H1 (cell line): ENCODE data around the gene COX7A1. TPM values are rescaled to one million over a fixed set of nuclear protein-coding genes. Genes with fewer than 3 reads are reported as not detected.

Experiments
- CTCF ChIA-PET: fragments of 300-600 bp; sonication (Branson Sonifier 250); formaldehyde crosslinking; loops from one replicate; lab custom pipeline; 2021; ENCODE audit not compliant: partially characterized antibody; lab: Charles Lee
- POLR2A ChIA-PET: fragments of 300-600 bp; sonication (Branson Sonifier 250); formaldehyde crosslinking; loops from one replicate; lab custom pipeline; 2021; ENCODE audit warnings: inconsistent platforms; ENCODE audit not compliant: partially characterized antibody; lab: Charles Lee
- DNase-seq, 2 experiments: peaks; one replicate each; pipeline versions ENCODE4 v3.0.0 to v3.0.0-alpha.2; 2010 to 2022; ENCODE audit warnings: low spot score in 2 of 2, low read depth in 1 of 2, mixed read lengths in 1 of 2
- FAIRE-seq: peaks from 2 replicates; lab custom pipeline; 2011; peaks lifted over from hg19 to GRCh38; lab: Jason Lieb, UNC
- H2AFZ ChIP-seq: 2 replicates; pipeline ENCODE4 v1.8.1; 2012; ENCODE audit warnings: low read length, inconsistent platforms
- H2AK5ac ChIP-seq: 2 replicates; pipeline ENCODE4 v1.6.1; 2013; ENCODE audit warnings: low read depth, low read length
- H2BK120ac ChIP-seq: replicated peaks from 2 replicates; pipeline ENCODE3; 2013; ENCODE audit warnings: low read depth, low read length, inconsistent platforms
- H2BK12ac ChIP-seq: 2 replicates; pipeline ENCODE4 v1.6.1; 2013; ENCODE audit warnings: low read depth, low read length
- H2BK15ac ChIP-seq: 2 replicates; pipeline ENCODE4 v1.6.1; 2013; ENCODE audit warnings: low read length
- H2BK20ac ChIP-seq: 2 replicates; pipeline ENCODE4 v1.6.1; 2013; ENCODE audit warnings: low read length
- H2BK5ac ChIP-seq: 2 replicates; pipeline ENCODE4 v1.6.1; 2013; ENCODE audit warnings: low read depth, low read length
- H3K14ac ChIP-seq: 2 replicates; pipeline ENCODE4 v1.6.1; 2013; ENCODE audit warnings: inconsistent platforms; ENCODE audit not compliant: insufficient read length
- H3K18ac ChIP-seq: 2 replicates; pipeline ENCODE4 v1.6.1; 2013; ENCODE audit warnings: low read length; ENCODE audit errors: extremely low read depth
- H3K23ac ChIP-seq: 2 replicates; pipeline ENCODE4 v1.6.1; 2013; ENCODE audit warnings: inconsistent platforms; ENCODE audit not compliant: insufficient read length
- H3K23me2 ChIP-seq: 2 replicates; pipeline ENCODE4 v1.6.1; 2013; ENCODE audit warnings: low read depth, low read length
- H3K27ac ChIP-seq: 2 replicates; pipeline ENCODE4 v1.6.1; 2011; ENCODE audit warnings: low read depth, low read length, inconsistent platforms
- H3K27me3 ChIP-seq, 4 experiments: replicated peaks in 1 of 4; 1 replicate in 1 of 4; 2 replicates in 3 of 4; pipeline versions ENCODE4 v1.6.1 to v1.8.1; 2011 to 2013; ENCODE audit warnings: low read length in 3 of 4, mild to moderate bottlenecking in 3 of 4, inconsistent platforms in 2 of 4, mixed read lengths in 2 of 4, moderate library complexity in 1 of 4; ENCODE audit not compliant: control insufficient read depth in 3 of 4, insufficient read depth in 3 of 4; ENCODE audit errors: extremely low read depth in 1 of 4
- H3K36me3 ChIP-seq, 4 experiments: 2 replicates each; pipeline versions ENCODE4 v1.6.1 to v1.8.1; 2011 to 2013; ENCODE audit warnings: mild to moderate bottlenecking in 4 of 4, low read length in 3 of 4, moderate library complexity in 2 of 4, control low read depth in 1 of 4, inconsistent platforms in 1 of 4; ENCODE audit not compliant: insufficient read depth in 4 of 4, control insufficient read depth in 2 of 4
- H3K4ac ChIP-seq: replicated peaks from 2 replicates; pipeline ENCODE3; 2013; ENCODE audit warnings: low read length, low read depth, mixed read lengths, inconsistent platforms; ENCODE audit not compliant: insufficient read length
- H3K4me1 ChIP-seq, 4 experiments: replicated peaks in 1 of 4; 1 replicate in 1 of 4; 2 replicates in 3 of 4; pipeline versions ENCODE4 v1.6.1 to v1.8.1; 2011 to 2013; ENCODE audit warnings: low read length in 3 of 4, inconsistent platforms in 2 of 4, mixed read lengths in 1 of 4; ENCODE audit not compliant: insufficient read depth in 4 of 4, control insufficient read depth in 3 of 4
- H3K4me2 ChIP-seq, 2 experiments: 2 replicates each; pipeline versions ENCODE4 v1.6.1 to v1.8.1; 2011 to 2013; ENCODE audit warnings: low read depth in 2 of 2, low read length in 2 of 2, control low read depth in 1 of 2, inconsistent platforms in 1 of 2, mild to moderate bottlenecking in 1 of 2; ENCODE audit not compliant: insufficient read depth in 1 of 2
- H3K4me3 ChIP-seq, 4 experiments: fragments of 200-600, 300-600 bp in 1 of 4; sonication (generic), shearing (Covaris generic), sonication (Bioruptor Twin) in 1 of 4; 2 replicates each; pipeline versions ENCODE4 v1.5.1 to v1.8.1; 2011 to 2016; ENCODE audit warnings: low read length in 4 of 4, low read depth in 3 of 4, control low read depth in 2 of 4, inconsistent platforms in 2 of 4, mild to moderate bottlenecking in 2 of 4, mixed read lengths in 1 of 4, moderate library complexity in 1 of 4; ENCODE audit not compliant: insufficient read depth in 2 of 4; ENCODE audit errors: extremely low read depth in 1 of 4
- H3K56ac ChIP-seq: replicated peaks from 2 replicates; pipeline ENCODE3; 2013; ENCODE audit warnings: low read depth, mild to moderate bottlenecking, mixed read lengths, low read length, inconsistent platforms; ENCODE audit not compliant: insufficient read length
- H3K79me1 ChIP-seq: 2 replicates; pipeline ENCODE4 v1.6.1; 2013; ENCODE audit warnings: low read depth, low read length, control low read depth
- H3K79me2 ChIP-seq, 2 experiments: 2 replicates each; pipeline versions ENCODE4 v1.6.1 to v1.8.1; 2012 to 2013; ENCODE audit warnings: low read length in 2 of 2, mild to moderate bottlenecking in 2 of 2, inconsistent platforms in 1 of 2; ENCODE audit not compliant: insufficient read depth in 2 of 2, control insufficient read depth in 1 of 2
- H3K9ac ChIP-seq, 4 experiments: replicated peaks in 1 of 4; 1 replicate in 1 of 4; 2 replicates in 3 of 4; pipeline versions ENCODE4 v1.6.1 to v1.8.1; 2011 to 2013; ENCODE audit warnings: low read depth in 3 of 4, low read length in 3 of 4, control low read depth in 2 of 4, mild to moderate bottlenecking in 2 of 4, moderate library complexity in 2 of 4, inconsistent platforms in 1 of 4; ENCODE audit errors: extremely low read depth in 1 of 4
- H3K9me3 ChIP-seq, 2 experiments: 2 replicates each; pipeline versions ENCODE4 v1.6.1 to v1.8.1; 2012 to 2013; ENCODE audit warnings: mild to moderate bottlenecking in 2 of 2, moderate library complexity in 2 of 2, control low read depth in 1 of 2, inconsistent platforms in 1 of 2, low read depth in 1 of 2, low read length in 1 of 2, mixed read lengths in 1 of 2; ENCODE audit not compliant: insufficient read depth in 2 of 2
- H4K20me1 ChIP-seq, 2 experiments: replicated peaks in 1 of 2; 2 replicates each; pipeline versions ENCODE3 to v1.8.1; 2011 to 2013; ENCODE audit warnings: inconsistent platforms in 2 of 2, low read length in 2 of 2, mild to moderate bottlenecking in 1 of 2; ENCODE audit not compliant: insufficient read depth in 2 of 2, control insufficient read depth in 1 of 2
- H4K5ac ChIP-seq: 2 replicates; pipeline ENCODE4 v1.6.1; 2013; ENCODE audit warnings: low read length, low read depth, mixed read lengths, inconsistent platforms; ENCODE audit not compliant: insufficient read length
- H4K8ac ChIP-seq: 2 replicates; pipeline ENCODE4 v1.8.0; 2013; ENCODE audit warnings: mild to moderate bottlenecking, moderate library complexity, low read length, inconsistent platforms; ENCODE audit not compliant: insufficient read depth; ENCODE audit errors: extremely low read depth
- H4K91ac ChIP-seq: replicated peaks from 2 replicates; pipeline ENCODE3; 2013; ENCODE audit warnings: low read length, mixed read lengths, inconsistent platforms; ENCODE audit not compliant: insufficient read length
- BCL11A ChIP-seq, 2 experiments: IDR thresholded peaks; one replicate each; pipeline ENCODE4 v1.6.1; 2011; ENCODE audit warnings: low read depth in 2 of 2, low read length in 2 of 2, mild to moderate bottlenecking in 2 of 2
- CHD1 ChIP-seq: IDR thresholded peaks from 2 replicates; pipeline ENCODE4 v1.6.1; 2012; ENCODE audit warnings: low read depth, low read length, improper control_type of control experiment
- EP300 ChIP-seq, 2 experiments: IDR thresholded peaks; 1 replicate in 1 of 2; 2 replicates in 1 of 2; pipeline ENCODE4 v1.6.1; 2011 to 2012; ENCODE audit warnings: low read depth in 2 of 2, low read length in 2 of 2, mild to moderate bottlenecking in 2 of 2, borderline replicate concordance in 1 of 2, inconsistent platforms in 1 of 2, moderate library complexity in 1 of 2
- JUND ChIP-seq: IDR thresholded peaks from 2 replicates; pipeline ENCODE4 v1.6.1; 2011; ENCODE audit warnings: mild to moderate bottlenecking, improper control_type of control experiment, low read length
- KDM1A ChIP-seq: fragments of 200-600, 300-600 bp; sonication (generic); IDR thresholded peaks from 2 replicates; pipeline ENCODE4 v1.7.1; 2016; ENCODE audit warnings: mild to moderate bottlenecking, low read length, borderline replicate concordance
- KDM4A ChIP-seq: IDR thresholded peaks from one replicate; pipeline ENCODE4 v1.7.1; 2012; ENCODE audit warnings: low read depth, mild to moderate bottlenecking, moderate library complexity, low read length, inconsistent platforms; ENCODE audit not compliant: severe bottlenecking
- SIN3A ChIP-seq, 2 experiments: IDR thresholded peaks in 1 of 2; conservative IDR thresholded peaks in 1 of 2; 2 replicates each; pipeline ENCODE4 v1.6.1; 2011 to 2012; ENCODE audit warnings: low read length in 2 of 2, improper control_type of control experiment in 1 of 2, low read depth in 1 of 2, mild to moderate bottlenecking in 1 of 2
- TAF1 ChIP-seq: IDR thresholded peaks from 2 replicates; pipeline ENCODE4 v1.6.1; 2011; ENCODE audit warnings: mild to moderate bottlenecking, low read depth, low read length
- WGBS, 2 experiments: shearing (Covaris generic) in 1 of 2; methylation state at CpG; one replicate each; pipeline versions ENCODE4 v1.1.6 to v1.1.7; 2013 to 2015; ENCODE audit warnings: low lambda C conversion rate in 2 of 2, mixed read lengths in 2 of 2, inconsistent platforms in 1 of 2, low coverage in 1 of 2, missing lambda C conversion rate in 1 of 2; ENCODE audit not compliant: insufficient replicate concordance in 2 of 2, insufficient coverage in 1 of 2, insufficient read length in 1 of 2; ENCODE audit errors: extremely low coverage in 1 of 2, missing lambda C conversion rate in 1 of 2; 5-methylcytosine and 5-hydroxymethylcytosine counted together
- polyA plus RNA-seq, 7 experiments: library from polyadenylated mRNA; depleted of rRNA in 3 of 7; stranded (reverse) in 5 of 7; unstranded in 2 of 7; fragments of >200 nt in 5 of 7; fragments of 200-250 nt in 2 of 7; gene quantifications; 1 replicate in 5 of 7; 2 replicates in 1 of 7; 4 replicates in 1 of 7; pipeline versions ENCODE4 v1.2.1 to v1.2.3, GENCODE V29; 2011 to 2013; ENCODE audit warnings: missing spikeins in 2 of 7, mixed read lengths in 2 of 7
- total RNA-seq: library from RNA; stranded (reverse); fragmentation: NEBNext Ultra II Directional; extraction: Animal tissue kit (Norgen Biotek cat#: 25700); gene quantifications from 2 replicates; pipeline ENCODE4 v1.2.1, GENCODE V29; 2021

Gene COX7A1
- total and polyA plus RNA-seq, 2 of the 8 experiments (the other 6 are each of a cell fraction or from before 2014, with no cell fraction given), result 0.60 TPM

DNA sequence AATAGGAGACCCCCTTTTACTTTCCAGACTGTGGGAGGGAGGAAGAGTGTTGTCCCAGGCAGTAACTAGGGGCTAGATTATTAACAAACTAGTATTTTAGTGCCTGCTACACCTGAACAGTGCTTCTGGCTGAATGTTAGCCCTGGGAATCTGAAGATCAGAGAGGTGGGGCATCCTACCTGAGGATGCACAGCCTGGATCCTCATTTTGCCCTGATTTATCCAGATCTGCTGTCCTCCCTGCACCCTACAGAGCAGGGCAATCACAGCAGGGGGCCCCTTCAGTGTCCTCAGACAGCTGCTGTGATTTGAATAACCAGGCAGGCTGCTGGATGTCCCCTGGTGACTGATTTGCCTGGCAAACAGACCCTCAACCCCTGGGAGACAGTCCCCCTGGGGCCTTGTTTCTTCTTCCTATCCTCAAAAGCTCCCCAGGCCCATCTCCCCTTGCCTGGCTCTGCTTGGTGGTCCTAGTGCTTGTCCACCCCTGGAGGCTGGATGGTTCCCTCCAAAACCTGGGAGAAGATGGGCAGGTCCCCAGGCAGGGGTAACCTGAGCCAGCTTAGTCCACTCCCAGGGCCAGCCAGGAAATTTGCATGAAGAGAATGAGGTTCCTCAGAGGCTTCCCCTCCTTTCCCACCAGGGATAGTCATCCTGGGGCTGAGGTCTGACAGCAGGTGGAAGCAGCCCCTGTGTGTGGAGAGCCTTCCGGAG lies 41.6 kb downstream of the COX7A1 start, which contains the start of gene OVOL3:
TSS of gene OVOL3 (plus strand) at position 657 of the 713 bp plus-strand sequence. CDS start 60 bp downstream, outside the sequence.
- Histone ChIP-seq H3K9ac (no peak within 1 kb of the TSS; a peak in 1 of 7 replicates), H3K27ac (no peak within 1 kb of the TSS), H3K9me3 (no peaks in the 10 kb centered on the region), H3K79me1 (peaks cover 4% of the 10 kb centered on the region; the same call in 1 of the 2 replicates), H3K4ac (no peak within 1 kb of the TSS), H3K27me3 (no peaks in the 10 kb centered on the region), H3K56ac (no peak within 1 kb of the TSS), H3K4me3 (no peak within 1 kb of the TSS; a peak in 1 of 8 replicates), H4K5ac (no peak within 1 kb of the TSS), H3K79me2 (no peaks in the 10 kb centered on the region; a peak in 1 of 4 replicates), H4K91ac (no peak within 1 kb of the TSS), H2BK15ac (no peak within 1 kb of the TSS), H3K4me1 (peaks cover 8 to 21% (median 17%) of the 10 kb centered on the region in 4 experiments), H4K8ac (no peak within 1 kb of the TSS), H3K36me3 (peaks cover 2 to 12% (median 6%) of the 10 kb centered on the region in 4 experiments; a peak in 5 of 8 replicates), H3K18ac (no peak within 1 kb of the TSS), H3K23me2 (peaks cover 10% of the 10 kb centered on the region), H2BK20ac (no peak within 1 kb of the TSS), H2AFZ (no peak within 1 kb of the TSS), H2BK120ac (no peak within 1 kb of the TSS), H3K4me2 (peak within 1 kb of the TSS; percentile 28 to 36; a peak in 2 of 4 replicates), H2BK5ac (peak within 1 kb of the TSS; percentile 39; the same call in 1 of the 2 replicates), H2BK12ac (no peak within 1 kb of the TSS), H3K23ac (no peak within 1 kb of the TSS), H4K20me1 (peaks cover 0 to 4% of the 10 kb centered on the region in 2 experiments), H2AK5ac (no peak within 1 kb of the TSS), H3K14ac (no peak within 1 kb of the TSS)
- peak in 1 of 2 experiments; percentile 57; a peak in 1 of 3 replicates for TF ChIP-seq EP300 (IDR thresholded peaks at IDR 0.05; ENCODE audit: borderline replicate concordance in 1 of 2, low read depth in 2 of 2, low read length in 2 of 2)
- no peak; the same call in 1 of the 2 replicates for TF ChIP-seq JUND
- TF ChIP-seq KDM4A, result peak; percentile 7
- TF ChIP-seq KDM1A, result peak; percentile 69; the same call in 1 of the 2 replicates
- TF ChIP-seq BCL11A (IDR thresholded peaks at IDR 0.05; ENCODE audit: low read depth in 2 of 2, low read length in 2 of 2), result no peak
- peak; percentile 36; the same call in 1 of the 2 replicates for TF ChIP-seq CHD1
- TF ChIP-seq TAF1, result no peak
- TF ChIP-seq SIN3A (conservative IDR thresholded peaks at IDR 0.05 in 1 of 2, IDR thresholded peaks at IDR 0.05 in 1 of 2; ENCODE audit: low read depth in 1 of 2, low read length in 2 of 2), result 0 out of 4 replicates have a peak, but pooled peaks of 1 of the 2 experiments have one; percentile 57
- CTCF ChIA-PET, result interaction anchor here (0.8 kb wide), 2 partner anchors 17 to 21 kb away, joined by 3 read pairs; no protein-coding TSS in a partner anchor
- WGBS, 2 experiments, result 9% methylated on average over 1 of the region's 1 CpG; no CpG with 5 or more reads in 1 of the 2 experiments
- DNase-seq (peak in 1 of 2 experiments; percentile 70), FAIRE-seq (no peak)
- POLR2A ChIA-PET, result interaction anchor here (0.6 to 1.7 kb wide), 10 partner anchors 7 to 463 kb away, joined by 3 to 7 read pairs (median 4); partner anchors contain the start of genes THAP8, WDR62, ZNF146 and ZNF529
